MV-4-11 (cell line): ENCODE results near the gene DPP6.
A peak's percentile ranks its signal among the peaks of the same experiment; 100 is the strongest.
"Not testable (repeated sequence)": the region's sequence is repeated elsewhere in the genome, so short reads cannot be mapped to it uniquely, and the experiment has no call there.

Experiments used
- DNase-seq: peaks from one replicate; lab custom pipeline; 2025; lab: John Stamatoyannopoulos, UW

Gene DPP6

DNA sequence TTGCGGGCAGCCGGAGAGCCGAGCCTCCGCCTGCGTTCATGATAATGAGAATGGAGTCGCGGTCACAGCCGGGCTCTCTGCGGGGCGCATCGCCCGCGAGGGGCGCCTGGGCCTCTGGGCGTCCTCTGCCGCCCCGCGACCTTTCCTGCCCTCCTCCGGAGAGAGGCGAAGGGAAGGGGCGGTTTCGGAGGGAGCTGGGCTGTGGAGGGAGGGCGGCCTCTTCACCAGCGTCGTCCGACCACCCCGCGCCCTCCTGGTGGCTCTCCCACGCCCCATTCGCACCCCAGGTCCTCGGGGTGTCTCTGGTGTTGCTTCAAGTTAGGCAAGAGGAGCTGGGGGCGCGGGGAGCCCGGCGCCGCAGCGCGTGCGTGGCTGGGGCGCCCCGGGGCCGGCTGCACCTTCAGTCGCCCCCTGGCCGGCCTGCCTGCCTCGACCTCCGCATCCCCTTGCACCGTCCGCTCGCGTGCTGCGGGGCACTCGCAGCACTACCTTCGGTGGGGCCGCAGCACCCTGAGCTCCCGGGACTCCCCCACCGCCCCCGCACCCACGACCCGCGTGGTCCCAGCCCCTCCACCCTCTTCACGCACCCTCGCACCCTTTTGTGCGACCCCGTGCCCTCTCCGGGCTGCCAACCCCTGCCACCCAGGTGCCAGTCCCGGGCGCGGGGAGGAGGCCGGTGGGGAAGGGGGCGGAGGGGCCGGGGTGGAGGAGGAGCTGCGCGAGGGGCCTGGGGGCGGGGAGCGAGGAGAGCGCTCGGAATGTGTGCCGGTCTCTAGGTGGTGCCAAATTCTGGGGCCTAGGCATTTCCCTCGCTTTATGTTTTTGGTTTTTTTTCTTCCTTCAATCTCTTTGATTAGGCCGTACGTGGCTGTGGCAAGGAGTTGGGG, at the start of gene DPP6:
Gene DPP6, plus strand, starts transcription at position 756 of the 887 bp plus-strand sequence.
- not testable (repeated sequence) for DNase-seq

DNA sequence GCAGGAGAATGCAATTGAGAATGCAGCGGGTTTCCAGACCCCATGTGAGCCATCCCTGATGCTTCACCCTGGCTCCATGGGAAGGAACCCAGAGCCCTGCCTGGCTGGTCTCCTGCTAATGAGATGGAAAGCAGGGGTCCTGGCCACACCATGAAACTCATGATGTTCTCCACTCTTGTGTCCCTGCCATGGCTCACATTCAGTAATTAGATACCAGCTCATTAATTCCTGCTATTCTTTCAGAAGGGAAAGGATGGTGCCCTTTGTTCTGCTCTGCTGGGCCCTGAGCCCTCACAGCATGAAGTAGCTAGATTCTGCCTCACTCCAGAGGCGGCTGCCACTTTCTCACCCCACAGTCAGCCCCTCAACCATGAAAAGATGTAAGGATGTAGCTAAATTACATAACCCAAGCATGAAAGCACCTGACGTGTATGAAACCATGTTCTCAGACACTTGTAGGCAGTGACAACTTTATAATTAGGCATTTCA, 42.7 kb upstream of the DPP6 start:
- DNase-seq: not testable (repeated sequence)

DNA sequence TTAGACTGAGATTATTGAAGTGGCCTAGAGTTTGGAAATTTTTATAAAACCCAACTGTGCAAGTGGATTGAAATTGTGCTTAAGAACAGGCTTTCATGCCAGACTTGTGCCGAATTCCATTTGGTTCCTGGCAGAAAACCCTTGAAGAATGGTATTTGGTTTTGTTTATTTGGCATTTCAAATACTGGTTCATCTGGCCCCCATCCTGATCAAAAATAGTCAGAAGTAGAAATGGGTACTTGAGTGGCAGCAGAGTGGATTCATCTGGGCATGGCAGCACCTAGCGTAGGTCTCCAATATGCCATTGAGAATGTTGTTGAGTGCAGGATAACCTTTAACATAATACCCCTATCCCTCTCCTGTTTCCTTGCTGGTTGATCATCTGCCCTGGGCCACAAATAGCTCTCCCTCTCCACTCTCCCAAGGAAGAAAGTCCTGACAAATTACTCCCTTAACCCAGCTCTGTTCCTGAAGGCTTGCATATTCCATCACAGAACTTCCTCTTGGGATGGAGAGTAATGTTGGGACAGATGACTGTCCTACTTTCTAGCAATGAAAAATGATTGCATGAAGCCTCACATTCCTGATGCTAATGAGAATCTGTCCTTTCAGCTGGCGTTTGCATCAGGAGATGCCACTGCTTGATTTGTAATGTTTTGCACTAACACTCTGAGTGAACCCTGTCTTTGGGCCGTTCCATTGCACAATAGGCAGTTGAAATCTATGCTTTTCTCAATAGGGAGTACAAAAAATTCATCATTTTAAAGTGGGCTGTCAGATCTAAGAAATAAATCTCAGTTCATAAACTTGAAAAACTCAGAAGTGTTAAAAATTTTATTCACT, 41.3 kb upstream of the DPP6 start:
- DNase-seq: not testable (repeated sequence)

DNA sequence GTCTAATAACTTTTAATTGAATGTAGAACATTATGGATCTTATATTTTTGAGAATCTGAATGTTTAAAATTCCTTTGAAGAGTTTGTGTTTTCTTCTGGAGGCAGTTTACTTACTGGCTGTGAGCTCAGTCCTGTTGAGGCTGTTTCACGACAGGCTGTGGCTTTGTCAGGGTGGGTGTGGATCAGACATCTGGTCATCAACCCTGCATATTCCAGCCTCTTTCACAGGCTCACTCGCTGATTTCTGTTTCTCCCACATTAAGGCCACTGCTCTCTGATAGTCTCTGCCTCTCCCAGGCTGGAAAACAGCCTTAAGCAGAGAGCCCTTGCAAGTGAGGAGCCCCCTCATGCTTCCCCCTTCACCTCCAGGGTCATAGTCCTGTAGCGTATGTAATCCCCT, 39.4 kb upstream of the DPP6 start:
- not testable (repeated sequence) for DNase-seq

DNA sequence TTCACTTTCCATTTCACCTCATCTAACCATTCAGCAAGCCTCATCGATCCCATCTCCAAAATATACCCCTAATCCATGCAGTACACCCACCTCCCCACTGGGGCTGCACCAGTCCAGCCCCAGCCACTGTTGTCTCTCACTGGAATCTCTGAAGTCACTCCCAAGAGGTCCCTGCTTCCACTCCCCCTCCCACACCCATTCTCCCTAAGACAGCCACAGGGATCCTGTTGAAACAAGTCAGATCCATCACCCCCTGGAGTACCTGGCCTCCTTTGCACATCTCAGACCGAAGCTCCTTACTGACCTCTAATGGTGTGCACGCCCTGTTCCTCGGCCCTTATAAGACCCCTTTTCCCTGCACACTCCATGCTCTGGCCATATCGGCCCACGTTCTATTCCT, 36.6 kb upstream of the DPP6 start:
- not testable (repeated sequence) for DNase-seq

DNA sequence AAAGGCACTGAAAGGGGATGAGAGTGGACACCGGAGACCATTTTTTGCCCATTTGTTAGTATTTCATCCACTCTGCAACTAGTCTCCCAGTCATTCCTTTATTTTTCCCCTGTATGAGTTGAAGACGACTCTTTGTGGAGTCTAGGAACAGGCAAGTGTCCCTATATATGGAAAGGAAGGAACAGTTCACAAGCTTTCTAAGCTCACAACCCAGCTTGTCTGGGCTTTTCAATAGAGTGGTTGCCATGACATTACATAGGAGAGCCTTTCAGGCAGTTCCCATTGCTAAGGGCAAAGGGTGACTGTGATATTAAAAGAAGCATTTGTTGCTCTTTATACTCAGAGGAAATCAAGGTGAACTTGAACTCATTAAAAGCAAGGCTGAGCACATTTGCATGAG, 33.8 kb upstream of the DPP6 start:
- DNase-seq: not testable (repeated sequence)

DNA sequence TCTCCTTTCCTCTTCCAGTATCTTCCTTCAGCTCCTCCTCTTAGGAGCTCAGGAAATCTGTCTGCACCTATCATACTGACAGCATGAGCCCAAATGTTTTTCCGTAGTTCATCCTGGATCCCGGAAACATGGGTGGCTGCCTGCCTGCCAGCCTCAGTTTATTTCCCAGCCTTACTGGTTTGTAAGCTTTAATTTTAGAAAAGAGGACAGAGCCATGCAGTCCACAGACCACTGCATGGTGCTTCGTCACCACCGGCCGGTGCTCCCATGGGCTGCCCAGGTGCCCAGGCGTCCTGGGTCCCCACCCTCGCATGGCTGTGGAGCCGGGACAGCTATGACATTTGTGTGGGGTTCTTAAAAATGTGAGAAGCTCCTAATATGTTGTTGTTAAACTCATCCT, 24.4 kb upstream of the DPP6 start:
- DNase-seq: not testable (repeated sequence)

DNA sequence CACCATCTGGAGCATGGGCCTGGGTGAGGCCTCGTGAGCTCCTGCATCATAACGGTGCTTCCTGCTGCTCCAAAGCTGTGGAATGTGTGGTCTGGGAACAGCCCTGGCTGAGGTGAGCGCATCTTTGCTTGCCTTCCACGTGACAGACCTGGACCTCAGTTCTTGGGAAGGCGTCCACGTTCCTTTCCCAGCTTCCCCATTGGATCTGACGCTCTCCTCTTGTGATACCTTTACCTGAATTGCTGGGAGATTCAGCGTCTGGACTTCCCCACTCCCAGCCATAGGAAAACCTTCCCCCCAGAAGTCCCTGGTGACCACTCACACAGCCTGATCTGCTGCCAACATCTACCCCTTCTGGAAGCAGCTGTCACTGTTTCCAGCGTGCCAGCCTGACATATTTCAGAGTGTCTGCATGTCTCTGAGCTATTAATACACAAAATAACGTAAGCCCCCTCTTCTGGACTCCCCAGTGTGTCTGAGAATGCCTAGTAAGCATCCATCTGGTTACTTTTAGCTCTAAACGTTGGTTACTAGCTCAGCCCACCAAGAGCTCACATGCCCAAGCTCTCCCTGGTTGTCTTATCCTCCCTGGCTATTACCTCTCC, 21.6 kb upstream of the DPP6 start:
- DNase-seq: not testable (repeated sequence)

DNA sequence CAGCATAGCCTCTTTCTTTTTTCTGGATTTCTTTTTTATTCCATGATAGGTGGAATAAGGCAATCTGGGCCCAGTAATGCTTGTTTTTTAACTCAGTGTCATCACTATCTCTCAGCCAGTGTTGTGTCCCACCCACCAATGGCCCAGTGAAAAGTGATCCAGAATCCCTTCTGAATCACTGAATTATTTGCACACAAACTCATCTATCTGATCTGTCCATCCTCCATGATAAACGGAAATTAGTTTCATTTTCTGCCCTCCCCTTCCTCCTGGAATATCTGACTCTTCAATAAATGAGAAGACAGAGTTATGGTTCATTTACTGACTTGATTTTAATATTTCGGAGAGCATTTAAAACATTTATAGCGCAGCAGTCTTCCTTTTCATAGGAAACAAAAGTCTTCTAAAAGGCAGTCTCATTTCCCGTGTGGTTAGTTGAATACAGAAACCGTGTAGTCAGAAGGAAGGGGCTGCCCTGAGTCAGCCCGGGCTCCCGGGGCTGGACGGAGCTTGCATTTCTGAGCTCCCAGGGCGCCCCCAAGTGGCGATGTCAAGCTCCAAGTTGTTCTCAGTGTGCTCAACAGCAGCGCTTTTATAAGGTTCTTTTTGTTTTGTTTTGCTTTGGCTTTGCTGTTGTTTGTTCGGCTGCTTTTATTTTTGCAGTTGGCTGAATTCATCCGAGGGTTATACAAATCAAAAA, 12.6 kb upstream of the DPP6 start:
- DNase-seq: not testable (repeated sequence)

DNA sequence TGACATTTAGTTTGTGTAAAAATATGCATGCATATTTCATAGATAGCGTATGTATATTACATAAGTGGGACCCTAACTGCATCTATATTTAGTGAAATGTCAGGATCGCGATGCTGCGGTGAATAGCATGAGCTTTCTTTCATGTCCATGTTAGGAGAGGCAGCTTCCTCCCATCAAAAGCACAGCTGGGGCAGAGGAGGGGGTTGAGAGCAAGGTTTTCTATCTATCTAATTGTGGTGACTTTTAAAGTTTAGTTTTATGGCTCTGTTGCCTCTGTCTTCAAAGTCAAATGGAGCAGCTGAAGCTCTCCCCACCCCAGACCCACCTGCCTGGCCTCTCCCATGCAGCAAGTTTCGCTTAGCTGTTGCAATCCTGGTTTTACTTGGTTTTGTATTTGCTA, 1.8 kb upstream of the DPP6 start:
- not testable (repeated sequence) for DNase-seq

DNA sequence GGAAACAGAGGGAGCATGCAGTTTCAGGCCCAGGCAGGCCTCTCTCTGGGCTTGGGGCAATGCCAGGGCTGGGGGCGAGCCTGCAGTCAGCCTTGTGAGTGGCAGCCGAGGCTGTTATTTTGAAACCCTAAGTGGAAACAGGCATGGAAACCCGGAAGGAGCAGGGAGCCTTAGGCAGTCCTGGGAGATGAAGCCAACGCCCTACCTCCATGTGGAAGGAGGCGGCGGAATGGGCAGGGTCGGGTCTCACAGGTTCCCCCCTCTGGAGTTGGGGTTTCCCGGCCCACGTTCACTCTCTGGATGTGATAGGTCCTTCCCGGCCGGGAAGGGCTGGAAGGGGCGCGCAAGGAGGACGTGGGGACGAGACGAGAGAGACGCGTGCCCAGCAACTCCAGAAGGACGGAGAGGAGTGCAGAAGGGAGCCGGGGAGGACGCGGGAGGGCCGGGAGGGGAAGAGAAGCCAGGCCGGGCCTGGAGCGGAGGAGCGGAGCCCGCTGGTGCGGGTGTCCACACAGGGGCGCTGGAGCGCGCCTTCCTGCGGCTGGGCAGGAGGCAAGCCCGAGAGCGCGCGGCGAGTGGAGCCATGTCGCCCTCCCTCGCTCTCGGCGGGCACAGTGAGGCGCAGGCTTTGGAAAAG, 1.1 kb upstream of the DPP6 start:
- DNase-seq: not testable (repeated sequence)

DNA sequence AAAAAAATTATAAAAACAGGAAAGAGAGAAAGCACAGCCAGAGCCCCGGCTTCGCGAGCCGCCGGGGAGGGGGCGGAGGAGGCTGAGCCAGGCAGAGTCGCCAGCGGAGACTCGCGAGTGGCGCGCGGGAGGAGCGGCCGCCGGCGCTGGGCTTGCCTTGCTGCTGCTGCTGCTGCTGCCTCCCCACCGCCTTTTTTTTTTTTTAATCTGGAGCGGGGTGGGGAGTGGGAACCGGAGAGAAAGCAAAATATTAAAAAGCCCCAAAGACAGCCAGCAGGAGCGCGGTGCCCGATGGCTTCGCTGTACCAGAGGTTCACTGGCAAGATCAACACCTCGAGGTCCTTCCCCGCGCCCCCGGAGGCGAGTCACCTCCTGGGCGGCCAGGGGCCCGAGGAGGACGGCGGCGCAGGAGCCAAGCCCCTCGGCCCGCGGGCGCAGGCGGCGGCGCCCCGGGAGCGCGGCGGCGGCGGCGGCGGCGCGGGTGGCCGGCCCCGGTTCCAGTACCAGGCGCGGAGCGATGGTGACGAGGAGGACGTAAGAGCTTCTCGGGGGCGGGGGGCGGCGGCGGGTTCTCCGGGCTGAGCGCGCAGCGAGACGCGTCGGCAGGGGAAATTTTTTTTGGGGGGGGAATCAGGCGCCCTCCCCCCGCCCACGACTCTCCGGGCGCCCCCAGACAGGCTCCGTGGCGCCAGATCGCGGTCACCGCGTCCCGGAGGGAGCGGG, 493 bp downstream of the DPP6 start:
- DNase-seq: not testable (repeated sequence)

DNA sequence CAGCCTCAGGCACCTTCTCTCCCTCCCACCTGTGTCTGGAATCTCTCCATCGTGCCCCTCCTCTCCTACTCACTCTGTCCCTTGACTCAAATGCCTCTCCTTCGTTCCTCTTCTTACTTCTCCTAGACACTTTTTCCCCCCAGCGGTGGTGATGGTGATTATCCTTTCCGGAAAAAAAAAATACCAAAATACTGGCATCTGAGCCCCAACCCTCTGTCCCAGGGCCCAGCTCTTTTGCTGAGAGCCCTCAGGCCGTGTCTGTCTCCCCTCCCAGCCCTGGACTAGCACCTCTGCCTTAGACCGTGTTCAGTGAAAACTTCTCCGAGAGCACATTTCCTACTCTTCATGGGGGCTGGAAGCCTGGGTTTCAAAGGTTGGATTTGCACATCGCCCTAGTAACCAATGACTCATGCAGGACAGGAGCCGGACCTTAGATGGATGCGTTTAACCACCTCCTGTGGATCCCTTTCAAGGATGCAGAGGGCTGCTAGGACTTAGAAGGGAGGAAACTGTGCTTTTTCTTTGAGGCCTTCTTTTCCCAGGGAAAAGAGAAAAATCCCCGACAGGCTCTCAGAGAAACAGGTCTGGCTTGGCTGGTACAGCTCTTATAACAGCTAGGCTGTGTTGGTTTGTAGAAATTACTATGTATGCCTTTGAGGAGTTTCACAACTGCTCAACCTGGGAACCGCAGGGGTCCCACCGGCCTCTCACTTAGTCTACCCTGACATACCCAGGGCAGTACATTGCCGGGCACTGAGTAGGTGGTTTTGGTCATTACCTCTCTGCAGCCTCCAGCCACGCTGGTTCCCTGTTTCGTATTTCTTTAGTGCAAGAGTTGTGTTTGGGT, 1.5 kb downstream of the DPP6 start:
- DNase-seq: not testable (repeated sequence)

DNA sequence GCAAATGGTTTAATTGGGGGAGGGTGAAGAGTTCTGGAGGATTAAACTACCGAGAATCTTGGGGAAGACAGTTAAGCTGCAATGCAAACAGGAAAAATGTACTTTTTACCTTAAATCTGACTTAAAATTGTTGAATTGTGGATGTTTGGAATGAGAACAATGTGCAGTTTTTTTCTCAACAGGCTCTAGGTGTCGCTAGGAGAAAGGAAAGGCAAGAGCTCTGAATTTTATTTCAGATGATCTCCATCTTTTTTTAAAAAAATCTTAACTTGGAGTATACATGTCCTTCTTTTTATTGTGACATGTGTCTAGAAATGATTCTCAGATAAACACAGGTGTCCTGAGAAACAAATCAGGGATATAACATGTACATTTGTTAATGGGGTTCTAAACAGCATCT, 2.5 kb downstream of the DPP6 start:
- DNase-seq: not testable (repeated sequence)

DNA sequence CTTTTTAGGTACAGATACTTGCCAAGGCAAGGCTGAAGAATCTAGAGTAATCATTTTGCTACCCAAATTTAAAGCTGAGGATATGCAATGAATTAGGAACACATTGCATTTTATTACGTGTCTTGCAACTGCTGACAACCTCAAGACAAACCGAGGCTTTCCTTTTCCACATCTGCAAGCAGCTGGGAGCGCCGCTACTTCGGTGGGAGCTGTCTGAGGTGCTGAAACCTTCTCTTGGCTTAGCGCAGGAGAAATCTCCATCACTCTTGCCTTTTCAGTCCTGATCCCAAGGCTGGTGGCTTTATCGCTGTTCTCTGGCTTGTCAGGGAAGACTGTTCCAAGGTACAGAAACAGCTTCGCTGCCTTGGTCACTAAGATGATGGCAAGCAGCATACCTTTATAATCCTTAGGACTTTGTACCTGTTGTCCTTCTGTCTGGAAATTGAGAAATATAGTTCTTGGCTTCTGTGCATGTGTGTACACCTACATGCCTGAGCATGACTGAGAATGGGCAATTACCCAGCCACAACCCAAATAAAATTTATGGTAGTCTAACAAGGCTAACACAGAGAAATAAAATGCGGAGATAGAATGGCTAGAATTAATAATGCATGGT, 3.4 kb downstream of the DPP6 start:
- DNase-seq: peak; percentile 33

DNA sequence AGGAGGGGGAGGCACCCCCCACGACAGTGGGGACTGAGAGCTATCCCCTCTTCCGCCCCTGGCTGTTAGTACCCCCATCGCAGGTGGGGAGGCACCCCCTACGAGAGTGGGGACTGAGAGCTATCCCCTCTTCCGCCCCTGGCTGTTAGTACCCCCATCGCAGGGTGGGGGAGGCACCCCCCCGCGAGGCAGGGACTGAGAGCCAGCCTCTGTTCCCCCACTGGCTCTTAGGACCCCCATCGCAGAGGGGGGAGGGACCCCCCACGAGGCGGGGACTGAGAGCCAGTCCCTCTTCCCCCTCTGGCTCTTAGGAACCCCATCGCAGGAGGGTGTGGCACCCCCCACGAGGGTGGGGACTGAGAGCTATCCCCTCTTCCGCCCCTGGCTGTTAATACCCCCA, 6.6 kb downstream of the DPP6 start:
- not testable (repeated sequence) for DNase-seq

DNA sequence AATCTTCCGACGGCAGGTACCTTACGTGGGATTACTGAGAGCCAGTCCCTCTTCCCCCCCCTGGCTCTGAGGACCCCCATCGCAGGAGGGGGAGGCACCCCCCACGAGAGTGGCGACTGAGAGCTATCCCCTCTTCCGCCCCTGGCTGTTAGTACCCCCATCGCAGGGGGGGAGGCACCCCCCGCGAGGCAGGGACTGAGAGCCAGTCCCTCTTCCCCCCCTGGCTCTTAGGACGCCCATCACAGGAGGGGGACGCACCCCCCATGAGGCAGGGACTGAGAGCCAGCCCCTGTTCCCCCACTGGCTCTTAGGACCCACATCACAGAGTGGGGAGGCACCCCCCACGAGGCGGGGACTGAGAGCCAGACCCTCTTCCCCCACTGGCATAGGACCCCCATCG, 8.4 kb downstream of the DPP6 start:
- not testable (repeated sequence) for DNase-seq

DNA sequence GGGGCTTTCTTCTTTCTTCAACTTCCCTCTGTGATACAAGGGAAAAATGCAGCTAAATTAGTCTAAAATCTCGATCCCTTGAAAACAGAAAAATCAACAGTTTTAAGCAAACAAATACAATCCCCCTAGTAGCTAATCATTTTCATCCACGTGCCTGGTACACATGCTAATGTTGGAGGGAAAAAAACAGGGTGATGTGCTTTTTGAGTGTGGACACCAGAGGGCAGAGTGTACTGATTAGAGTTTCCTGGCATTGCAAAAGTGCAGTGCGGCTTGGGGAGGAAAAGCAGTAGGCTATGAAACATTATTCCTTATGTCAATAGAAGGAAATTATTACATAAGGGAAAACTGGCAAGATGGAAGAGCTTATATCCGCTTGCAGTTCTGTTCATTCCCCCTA, 19.6 kb downstream of the DPP6 start:
- DNase-seq: peak; percentile 14
